NCI-H1092 treated with DMSO at 0.1 percent for 48 hours (cell line): ENCODE results near the gene COQ5.
A peak's percentile ranks its signal among the peaks of the same experiment; 100 is the strongest.
"Not testable (repeated sequence)": the region's sequence is repeated elsewhere in the genome, so short reads cannot be mapped to it uniquely, and the experiment has no call there.

Experiments
- DNase-seq: peaks from one replicate; lab custom pipeline; 2025; lab: John Stamatoyannopoulos, UW

The COQ5 gene, protein sequence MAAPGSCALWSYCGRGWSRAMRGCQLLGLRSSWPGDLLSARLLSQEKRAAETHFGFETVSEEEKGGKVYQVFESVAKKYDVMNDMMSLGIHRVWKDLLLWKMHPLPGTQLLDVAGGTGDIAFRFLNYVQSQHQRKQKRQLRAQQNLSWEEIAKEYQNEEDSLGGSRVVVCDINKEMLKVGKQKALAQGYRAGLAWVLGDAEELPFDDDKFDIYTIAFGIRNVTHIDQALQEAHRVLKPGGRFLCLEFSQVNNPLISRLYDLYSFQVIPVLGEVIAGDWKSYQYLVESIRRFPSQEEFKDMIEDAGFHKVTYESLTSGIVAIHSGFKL

GRCh38 chr12:120528861-120529525, at the start of gene COQ5:
TSS of gene COQ5 (minus strand) at chr12:120529158. CDS start at chr12:120529141, 17 bp downstream.
- DNase-seq = peak; percentile 72

- no peak for DNase-seq
These were observed 45.1 kb upstream of the COQ5 start for GRCh38 chr12:120574106-120574505.

- DNase-seq = no peak
These were observed 44.6 kb upstream of the COQ5 start for GRCh38 chr12:120573560-120573959.

DNA sequence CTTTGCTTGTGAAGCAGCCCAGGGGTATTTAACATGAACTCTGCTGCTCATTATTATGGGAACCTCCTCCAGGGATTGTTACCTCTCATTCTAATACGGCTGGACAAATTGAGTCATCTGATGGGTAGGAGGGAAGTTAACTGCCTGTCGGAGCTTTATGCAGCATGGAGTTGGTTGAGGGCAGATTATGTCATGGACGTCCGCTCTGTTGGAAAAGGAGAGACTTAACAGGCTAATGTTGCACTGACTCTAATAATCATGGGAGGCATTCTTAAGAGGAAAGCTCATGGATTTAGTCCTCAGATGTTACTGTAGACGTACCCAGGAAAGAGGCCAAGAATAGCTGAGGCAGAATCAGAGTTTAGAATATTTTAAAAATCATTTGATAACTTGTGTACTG, 42.3 kb upstream of the COQ5 start:
- DNase-seq = no peak

GRCh38 chr12:120563495-120563894, 34.5 kb upstream of the COQ5 start:
- no peak for DNase-seq

DNA sequence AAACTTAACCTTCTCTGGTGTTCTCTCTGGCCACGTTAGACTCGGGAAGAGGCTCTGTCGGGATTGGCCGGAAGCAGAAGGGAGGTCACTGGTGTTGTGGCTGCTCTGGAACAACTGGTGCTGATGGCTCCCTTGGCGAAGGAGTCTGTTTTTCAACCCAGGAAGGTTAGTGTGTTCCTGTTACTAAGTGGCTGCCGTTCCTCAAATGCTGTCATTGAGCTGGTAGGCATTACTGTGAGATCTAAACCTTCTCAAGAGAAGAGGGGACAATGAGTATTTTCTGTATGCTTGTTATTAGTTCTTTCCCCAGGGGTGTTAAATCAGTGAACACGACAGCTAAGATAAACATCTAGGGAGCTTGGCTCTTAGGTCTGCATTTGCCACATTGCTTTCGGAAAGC, 33.9 kb upstream of the COQ5 start:
- DNase-seq = no peak

DNA sequence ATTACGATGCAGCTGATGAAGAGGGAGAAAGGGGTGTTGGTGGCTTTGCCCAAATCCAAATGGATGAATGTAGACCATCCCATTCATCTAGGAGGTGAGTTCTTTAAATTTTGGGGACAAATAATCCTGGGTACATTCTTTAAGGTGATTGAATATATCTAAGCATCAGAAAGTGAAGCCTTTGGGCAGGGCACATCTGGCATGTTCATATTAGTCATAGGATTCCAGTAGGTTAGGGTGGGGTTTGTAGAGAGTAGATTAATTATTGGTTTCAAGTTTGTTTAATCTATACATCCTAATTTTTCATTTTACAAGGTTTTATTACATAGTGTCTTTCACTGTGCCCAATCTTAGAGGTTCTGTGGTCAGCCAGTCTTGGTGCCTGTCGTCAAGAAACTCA, 28.6 kb upstream of the COQ5 start:
- no peak for DNase-seq

- DNase-seq = no peak
These were observed 25.7 kb upstream of the COQ5 start for GRCh38 chr12:120554678-120555077.

- no peak for DNase-seq
These were observed 17.1 kb upstream of the COQ5 start for GRCh38 chr12:120546050-120546386.

DNA sequence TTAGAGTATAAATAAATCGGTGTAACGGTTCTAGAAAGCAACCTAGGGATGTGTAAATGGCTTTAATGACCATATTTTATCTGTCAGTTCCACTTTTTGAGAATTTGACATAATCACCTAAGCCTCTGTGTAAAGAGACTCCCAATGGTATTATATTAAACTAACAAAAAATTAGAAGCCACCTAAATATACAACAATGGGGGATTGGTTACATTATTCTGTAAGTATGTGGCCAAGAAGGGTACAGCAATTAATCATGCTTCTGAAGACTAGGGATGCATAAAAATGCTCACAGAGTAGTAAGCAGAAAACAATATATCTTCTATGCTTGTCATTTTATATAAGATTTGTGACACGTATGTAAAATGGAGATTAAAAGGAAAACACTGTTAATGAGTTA, 15.7 kb upstream of the COQ5 start:
- DNase-seq = no peak

DNA sequence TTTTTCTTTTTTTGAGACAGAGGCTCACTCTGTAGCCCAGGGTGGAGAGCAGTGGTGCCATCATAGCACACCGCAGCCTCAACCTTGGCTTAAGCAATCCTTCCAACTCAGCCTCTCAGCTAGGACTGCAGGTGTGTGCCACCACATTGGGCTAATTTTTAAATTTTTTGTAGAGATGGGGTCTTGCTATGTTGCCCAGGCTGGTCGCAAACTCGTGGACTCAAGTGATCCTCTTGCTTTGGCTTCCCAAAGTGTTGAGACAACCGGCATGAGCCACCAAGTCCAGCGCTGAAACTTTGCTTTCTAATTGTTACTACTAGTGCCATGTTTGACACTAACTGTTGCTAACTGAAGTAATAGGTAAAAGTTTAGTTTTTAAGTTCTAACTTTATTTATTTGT, 13.2 kb upstream of the COQ5 start:
- no peak for DNase-seq

DNA sequence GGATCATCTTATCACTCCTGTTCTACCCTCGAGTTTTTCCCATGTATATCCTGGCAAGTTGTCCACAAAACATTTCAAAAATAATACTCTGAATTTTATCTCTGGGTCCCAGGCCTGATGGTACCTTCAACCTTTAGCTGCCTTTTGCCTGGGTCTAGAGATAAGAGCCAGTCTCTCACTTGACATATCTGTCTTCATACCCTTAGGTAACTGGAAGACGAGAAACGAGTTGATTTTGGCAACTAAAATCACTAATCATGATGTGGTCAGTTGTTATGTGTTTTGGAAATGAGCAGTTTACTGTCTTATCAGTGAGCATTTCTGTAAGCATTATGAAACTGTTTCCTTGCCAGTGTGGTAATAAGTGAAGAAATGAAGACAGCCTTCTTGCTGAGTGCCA, 11.5 kb upstream of the COQ5 start:
- DNase-seq = no peak

DNA sequence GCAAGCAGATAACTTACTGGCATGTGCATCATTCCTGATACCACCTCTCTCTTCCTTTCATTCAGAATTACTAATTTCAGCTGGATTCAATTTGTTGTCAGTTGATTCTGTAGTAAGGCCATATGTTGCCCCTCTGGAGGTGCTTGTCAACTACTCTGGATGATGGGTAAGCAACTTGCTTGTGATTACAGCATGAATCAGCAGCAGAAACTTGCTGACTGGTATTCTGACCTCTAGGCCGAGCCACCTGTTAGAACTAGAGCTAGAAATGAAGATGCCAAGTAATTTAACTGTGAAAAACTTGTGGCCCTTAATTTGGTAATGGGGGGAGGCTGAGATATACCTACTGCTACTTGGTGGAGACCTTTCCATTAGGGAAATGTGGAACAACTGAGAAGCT, 10.3 kb upstream of the COQ5 start:
- no peak for DNase-seq

- no peak for DNase-seq
These were observed 9.6 kb upstream of the COQ5 start for GRCh38 chr12:120538281-120539156.

GRCh38 chr12:120537856-120538220, 8.9 kb upstream of the COQ5 start:
- DNase-seq = no peak

GRCh38 chr12:120536064-120536791, 7.3 kb upstream of the COQ5 start:
- DNase-seq = no peak

GRCh38 chr12:120534703-120535655, 6.0 kb upstream of the COQ5 start:
- DNase-seq = peak; percentile 37

DNA sequence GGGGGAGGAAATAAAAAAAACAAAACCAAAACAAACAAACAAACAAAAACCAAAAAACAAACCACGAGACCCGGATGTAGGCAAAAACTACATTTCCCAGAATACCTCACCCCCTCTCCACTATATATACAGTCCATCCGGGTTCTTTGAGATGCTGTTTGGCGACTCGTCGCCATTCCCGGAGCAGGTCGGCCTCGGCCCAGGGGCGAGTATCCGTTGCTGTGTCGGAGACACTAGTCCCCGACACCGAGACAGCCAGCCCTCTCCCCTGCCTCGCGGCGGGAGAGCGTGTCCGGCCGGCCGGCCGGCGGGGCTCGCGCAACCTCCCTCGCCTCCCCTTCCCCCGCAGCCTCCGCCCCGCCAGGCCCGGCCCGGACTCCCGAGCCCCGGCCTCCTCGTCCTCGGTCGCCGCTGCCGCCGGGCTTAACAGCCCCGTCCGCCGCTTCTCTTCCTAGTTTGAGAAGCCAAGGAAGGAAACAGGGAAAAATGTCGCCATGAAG, 5.3 kb upstream of the COQ5 start, which contains the start of gene RNF10:
Gene RNF10 (plus strand): TSS at position 154 of the 500 bp plus-strand sequence. CDS start 456 bp downstream, outside the sequence.
- DNase-seq = peak; percentile 86

DNA sequence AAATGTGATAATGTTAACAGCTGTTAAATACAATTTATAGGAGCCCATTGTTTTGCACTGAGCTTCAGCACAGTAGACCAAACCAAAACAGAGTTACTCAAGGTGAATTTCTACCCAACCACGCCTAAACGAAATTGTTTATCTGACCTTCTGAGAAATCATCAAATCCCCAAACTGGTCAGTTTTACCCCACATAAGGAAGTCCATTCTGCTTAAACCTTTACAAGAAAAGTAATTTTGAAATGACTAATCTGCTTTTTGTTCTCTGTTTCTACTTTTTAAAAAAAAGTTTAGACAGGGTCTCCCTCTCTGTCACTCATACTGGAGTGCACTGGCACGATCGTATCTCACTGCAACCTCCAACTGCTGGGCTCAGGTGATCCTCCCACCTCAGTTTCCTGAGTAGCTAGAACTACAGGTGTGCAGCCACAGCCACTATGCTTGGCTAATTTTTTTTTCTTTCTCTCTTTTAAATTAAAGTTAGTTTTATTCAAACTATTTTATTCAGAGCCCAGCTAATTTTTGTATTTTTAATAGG, 3.8 kb upstream of the COQ5 start:
- no peak for DNase-seq

GRCh38 chr12:120530418-120530761, 1.4 kb upstream of the COQ5 start:
- DNase-seq = not testable (repeated sequence)
